K562 (cell line): Measurements from ENCODE around the gene CACNA1C. TPM values are rescaled to one million over a fixed set of nuclear protein-coding genes. Genes with fewer than 3 reads are reported as not detected.

Source experiments
- ATAC-seq: fragments of 200-7000 bp; cut with Tn5 transposase; 3 replicates; pipeline ENCODE4 v1.9.1; 2020; ENCODE audit warnings: moderate library complexity
- BruUV-seq: library from RNA; stranded (reverse); fragments of 400-500 nt; replicated peaks from 2 replicates; lab custom pipeline; 2021; lab: Mats Ljungman, UMichigan
- CTCF ChIA-PET: fragments of 300-600 bp; formaldehyde crosslinking; extraction: SDS; loops from one replicate; lab custom pipeline; 2021; ENCODE audit warnings: low intra/inter-chr PET ratio; lab: Yijun Ruan, JAX
- POLR2A ChIA-PET: fragments of 300-600, 350-650 bp; sonication (Branson Sonifier 250); formaldehyde crosslinking; extraction: SDS; loops from one replicate; lab custom pipeline; 2021; ENCODE audit warnings: antibody characterized with exemption, inconsistent platforms; lab: Yijun Ruan, JAX
- DNase-seq, 4 experiments: peaks; one replicate each; pipeline versions ENCODE4 v3.0.0 to v3.0.0-alpha.2; 2011 to 2018; ENCODE audit warnings: low spot score in 3 of 4, mixed read lengths in 3 of 4; ENCODE audit errors: extremely low read depth in 1 of 4
- FAIRE-seq: peaks from 2 replicates; lab custom pipeline; 2011; peaks lifted over from hg19 to GRCh38; lab: Jason Lieb, UNC
- H2AFZ ChIP-seq: 2 replicates; pipeline ENCODE4 v1.6.0; 2011; ENCODE audit warnings: low read depth, low read length, control low read depth, inconsistent platforms
- H3K27ac ChIP-seq: fragments of 200-600 bp; 3 replicates; pipeline ENCODE4 v1.8.0; 2011; ENCODE audit warnings: low read depth, mild to moderate bottlenecking, control low read depth, inconsistent platforms, low read length, moderate library complexity, mixed read lengths; ENCODE audit errors: extremely low read depth
- H3K27me3 ChIP-seq, 2 experiments: fragments of 300-600 bp in 1 of 2; 2 replicates in 1 of 2; 3 replicates in 1 of 2; pipeline versions ENCODE4 v1.6.0 to v1.8.0; 2011; ENCODE audit warnings: inconsistent platforms in 2 of 2, low read length in 2 of 2, mild to moderate bottlenecking in 1 of 2, mixed read lengths in 1 of 2, moderate library complexity in 1 of 2; ENCODE audit not compliant: control insufficient read depth in 2 of 2, insufficient read depth in 2 of 2
- H3K36me3 ChIP-seq: fragments of 300-600 bp; 3 replicates; pipeline ENCODE4 v1.8.0; 2011; ENCODE audit warnings: mild to moderate bottlenecking, low read length, inconsistent platforms; ENCODE audit not compliant: control insufficient read depth, insufficient read depth
- H3K4me1 ChIP-seq, 2 experiments: fragments of 200-600 bp in 1 of 2; replicated peaks in 1 of 2; 2 replicates in 1 of 2; 3 replicates in 1 of 2; pipeline versions ENCODE4 v1.5.1 to v1.8.0; 2011; ENCODE audit warnings: inconsistent platforms in 2 of 2, low read length in 2 of 2, mild to moderate bottlenecking in 1 of 2, mixed read lengths in 1 of 2, moderate library complexity in 1 of 2; ENCODE audit not compliant: control insufficient read depth in 2 of 2, insufficient read depth in 2 of 2
- H3K4me2 ChIP-seq: 2 replicates; pipeline ENCODE4 v1.6.1; 2011; ENCODE audit warnings: low read length, control low read depth, inconsistent platforms, mixed read lengths; ENCODE audit not compliant: insufficient read depth
- H3K4me3 ChIP-seq: fragments of 200-600 bp; sonication (generic), shearing (Covaris generic); 2 replicates; pipeline ENCODE4 v1.5.1; 2016; ENCODE audit warnings: control low read depth, inconsistent platforms
- H3K79me2 ChIP-seq: fragments of 200-600 bp; 3 replicates; pipeline ENCODE4 v1.8.0; 2011; ENCODE audit warnings: low read length, inconsistent platforms; ENCODE audit not compliant: control insufficient read depth, insufficient read depth
- H3K9ac ChIP-seq, 2 experiments: 2 replicates each; pipeline versions ENCODE4 v1.6.0 to v1.6.1; 2011; ENCODE audit warnings: low read depth in 2 of 2, low read length in 2 of 2, control low read depth in 1 of 2, inconsistent platforms in 1 of 2, mild to moderate bottlenecking in 1 of 2, mixed read lengths in 1 of 2; ENCODE audit not compliant: insufficient read depth in 1 of 2
- H3K9me1 ChIP-seq: one replicate; pipeline ENCODE4 v1.6.0; 2011; ENCODE audit warnings: inconsistent platforms, mild to moderate bottlenecking, low read length, moderate library complexity; ENCODE audit not compliant: control insufficient read depth, insufficient read depth
- H3K9me3 ChIP-seq: replicated peaks from 2 replicates; pipeline ENCODE4 v1.5.1; 2011; ENCODE audit warnings: low read depth, low read length, inconsistent platforms; ENCODE audit not compliant: control insufficient read depth, insufficient read depth
- H4K20me1 ChIP-seq: replicated peaks from 2 replicates; pipeline ENCODE4 v1.6.1; 2011; ENCODE audit warnings: low read length, inconsistent platforms, mixed read lengths; ENCODE audit not compliant: control insufficient read depth, insufficient read depth
- BDP1 ChIP-seq: IDR thresholded peaks from 3 replicates; pipeline ENCODE4 v1.6.1; 2011; ENCODE audit not compliant: insufficient read length, insufficient read depth
- EZH2 ChIP-seq: IDR thresholded peaks from 2 replicates; pipeline ENCODE4 v1.6.1; 2012; ENCODE audit warnings: low read depth, mild to moderate bottlenecking, inconsistent platforms, low read length, borderline replicate concordance
- FOXA1 ChIP-seq: fragments of 450-650 bp; IDR thresholded peaks from 2 replicates; pipeline ENCODE4 v1.6.1; 2016; ENCODE audit warnings: mild to moderate bottlenecking, borderline replicate concordance
- KDM5B ChIP-seq: fragments of 200-600 bp; sonication (generic); IDR thresholded peaks from 2 replicates; pipeline ENCODE4 v1.6.1; 2012; ENCODE audit warnings: low read depth, mild to moderate bottlenecking, moderate library complexity, low read length, control low read depth, inconsistent platforms; ENCODE audit not compliant: insufficient replicate concordance
- NFRKB ChIP-seq: fragments of 450-650 bp; IDR thresholded peaks from 2 replicates; pipeline ENCODE4 v1.6.1; 2016; ENCODE audit warnings: low read depth
- NR2C1 ChIP-seq, 2 experiments: fragments of 450-650 bp; IDR thresholded peaks; 2 replicates each; pipeline ENCODE4 v1.6.1; 2017; ENCODE audit warnings: mild to moderate bottlenecking in 2 of 2, antibody characterized with exemption in 1 of 2, inconsistent platforms in 1 of 2, missing compliant biosample characterization in 1 of 2, missing genetic modification characterization in 1 of 2
- PHF20 ChIP-seq: fragments of 450-650 bp; IDR thresholded peaks from 2 replicates; pipeline ENCODE4 v1.6.1; 2018; ENCODE audit not compliant: partially characterized antibody
- SREBF2 ChIP-seq: sonication (generic); formaldehyde crosslinking; IDR thresholded peaks from 2 replicates; pipeline ENCODE4 v1.4.0; 2020; ENCODE audit warnings: mild to moderate bottlenecking, missing genetic modification reagents
- U2AF1 ChIP-seq: fragments of 200-400 bp; formaldehyde crosslinking; optimal IDR thresholded peaks from 2 replicates; pipeline ENCODE3; 2017; ENCODE audit warnings: mild to moderate bottlenecking, low read depth, low read length, moderate library complexity
- ZBTB12 ChIP-seq: fragments of 250-450 bp; sonication (Bioruptor Pico); IDR thresholded peaks from 2 replicates; pipeline ENCODE4 v1.4.0; 2020
- ZBTB5 ChIP-seq: fragments of 450-650 bp; IDR thresholded peaks from 2 replicates; pipeline ENCODE4 v1.6.1; 2017; ENCODE audit warnings: antibody characterized with exemption
- ZNF644 ChIP-seq: fragments of 200-800 bp; sonication (Bioruptor generic); IDR thresholded peaks from 2 replicates; pipeline ENCODE4 v1.6.1; 2016; ENCODE audit warnings: low read depth, missing genetic modification characterization, missing compliant biosample characterization
- ZNF778 ChIP-seq: fragments of 450-650 bp; formaldehyde crosslinking; IDR thresholded peaks from 2 replicates; pipeline ENCODE4 v1.4.0; 2020; ENCODE audit warnings: mild to moderate bottlenecking, moderate library complexity
- WGBS: fragments of 100-300 bp; shearing (Covaris generic); methylation state at CpG from one replicate; pipeline ENCODE4 v1.1.6; 2016; ENCODE audit warnings: low coverage, mixed read lengths; ENCODE audit not compliant: insufficient coverage; ENCODE audit errors: missing lambda C conversion rate; 5-methylcytosine and 5-hydroxymethylcytosine counted together
- in situ Hi-C: fragments of 300-500 bp; cut with MboI; formaldehyde crosslinking; loops from 4 replicates; pipeline ENCODE4 v1.15.0; 2018; ENCODE audit warnings: inconsistent platforms, mixed read lengths
- intact Hi-C: fragments of 100-400 bp; cut with micrococcal nuclease; formaldehyde crosslinking; loops from 2 replicates; pipeline ENCODE4 v1.14.2; 2022
- polyA plus RNA-seq, 8 experiments: library from polyadenylated mRNA; depleted of rRNA in 4 of 8; stranded (reverse) in 5 of 8; unstranded in 3 of 8; fragments of >200 nt; fragmentation: Nextera tagmentation in 2 of 8; fragmentation: Illumina TruSeq in 1 of 8; extraction: Ambion mirVana in 2 of 8; extraction: Trizol in 1 of 8; gene quantifications; 2 replicates each; pipeline versions ENCODE4 v1.2.1 to v1.2.3, GENCODE V29; 2011 to 2014; ENCODE audit warnings: inconsistent platforms in 1 of 8, missing spikeins in 1 of 8
- total RNA-seq, 7 experiments: library from RNA; depleted of rRNA in 6 of 7; stranded (reverse); fragments of >200 nt in 6 of 7; fragmentation: Illumina TruSeq in 2 of 7; extraction: Trizol in 2 of 7; gene quantifications; 2 replicates each; pipeline versions ENCODE4 v1.2.1 to v1.2.3, GENCODE V29; 2011 to 2021; ENCODE audit warnings: low replicate concordance in 1 of 7

The CACNA1C gene
- total and polyA plus RNA-seq, 9 of the 15 experiments (the other 6 are each of a cell fraction or from before 2014, with no cell fraction given), result not detected

- intact Hi-C loops, result no loop called here
- no TSS peak for BruUV-seq
- H3K9me1 ChIP-seq, result no peaks in the 10 kb centered on the region
- CTCF ChIA-PET, result no interaction called here
- TF ChIP-seq ZNF644 (tag) (no peak), NFRKB (no peak)
- no peak for ATAC-seq
- no peak overlapping the region for H3K4me3 ChIP-seq
- H3K4me2 ChIP-seq, result no peak overlapping the region
- H3K9me3 ChIP-seq, result no peaks in the 10 kb centered on the region
- no peaks in the 10 kb centered on the region for H3K79me2 ChIP-seq
- H4K20me1 ChIP-seq, result no peaks in the 10 kb centered on the region
- H3K9ac ChIP-seq, result no peak overlapping the region
- no peak for DNase-seq
- no peak overlapping the region for H3K27ac ChIP-seq
- H3K27me3 ChIP-seq, result peaks cover 0 to 15% of the 10 kb centered on the region in 2 experiments; a peak in 2 of 5 replicates
- WGBS, result 0% methylated on average over 4 of the region's 4 CpGs
- no peak for FAIRE-seq
- no peak overlapping the region for H2AFZ ChIP-seq
- no peaks in the 10 kb centered on the region for H3K4me1 ChIP-seq
- no peaks in the 10 kb centered on the region for H3K36me3 ChIP-seq
- in situ Hi-C loops, result no loop called here
- POLR2A ChIA-PET, result no interaction called here
These were observed 185.3 kb downstream of the CACNA1C start for GRCh38 chr12:2238111-2238510.

GRCh38 chr12:2239381-2239871 lies 186.6 kb downstream of the CACNA1C start:
- no peak overlapping the region for H3K27ac ChIP-seq
- no peaks in the 10 kb centered on the region for H3K79me2 ChIP-seq
- no peak for FAIRE-seq
- H3K9me3 ChIP-seq, result no peaks in the 10 kb centered on the region
- WGBS, result 6% methylated on average over 7 of the region's 17 CpGs
- no peaks in the 10 kb centered on the region for H4K20me1 ChIP-seq
- no peak overlapping the region for H3K4me3 ChIP-seq
- ChIA-PET POLR2A (no interaction called here), CTCF (no interaction called here)
- DNase-seq, result no peak
- BruUV-seq, result no TSS peak
- no peaks in the 10 kb centered on the region for H3K36me3 ChIP-seq
- intact Hi-C loops (no loop called here), in situ Hi-C loops (no loop called here)
- no peaks in the 10 kb centered on the region for H3K4me1 ChIP-seq
- no peak overlapping the region for H3K9ac ChIP-seq
- peaks cover 0 to 15% of the 10 kb centered on the region in 2 experiments; a peak in 2 of 5 replicates for H3K27me3 ChIP-seq
- no peaks in the 10 kb centered on the region for H3K9me1 ChIP-seq
- no peak overlapping the region for H3K4me2 ChIP-seq
- H2AFZ ChIP-seq, result no peak overlapping the region
- ATAC-seq, result no peak
- TF ChIP-seq PHF20 (no peak), U2AF1 (no peak), ZNF778 (CRISPR knock-in tag) (no peak), ZBTB12 (CRISPR knock-in tag) (no peak), KDM5B (no peak), NR2C1 (IDR thresholded peaks at IDR 0.05) (no peak), NR2C1 (tag; IDR thresholded peaks at IDR 0.05) (no peak), ZBTB5 (no peak), EZH2 (no peak), SREBF2 (no peak), FOXA1 (no peak), BDP1 (no peak)
